ENCODE data around the gene MTMR8.

- no peak for TF ChIP-seq CTCF (IDR thresholded peaks at IDR 0.05)
- no peak for TF ChIP-seq POLR2AphosphoS5 (IDR thresholded peaks at IDR 0.05)
Observed at GRCh38 chrX:64229154-64229553, 166.1 kb downstream of the MTMR8 start.

All from prostate gland (tissue), 2 donors.